Epithelial cell of proximal tubule (primary cell): ENCODE measurements around the gene SLC38A11. TPM values are rescaled to one million over a fixed set of nuclear protein-coding genes. Genes with fewer than 3 reads are reported as not detected.

Experiments
- DNase-seq: peaks from one replicate; pipeline ENCODE4 v3.0.0-alpha.2; 2011; ENCODE audit warnings: low read depth
- H3K4me3 ChIP-seq: 2 replicates; pipeline ENCODE4 v1.5.1; 2011; ENCODE audit warnings: low read depth, mild to moderate bottlenecking, low read length
- CTCF ChIP-seq: conservative IDR thresholded peaks from 2 replicates; pipeline ENCODE4 v1.5.1; 2012; ENCODE audit warnings: low read depth, mild to moderate bottlenecking, low read length
- total RNA-seq: library from RNA; depleted of rRNA; stranded (reverse); fragments of >200 nt; gene quantifications from 2 replicates; pipeline ENCODE4 v1.2.3, GENCODE V29; 2015

The SLC38A11 gene
- total RNA-seq, 1 donor from 2014 or later = 0.17 TPM

- DNase-seq = no peak
- H3K4me3 ChIP-seq = no peak overlapping the region
- TF ChIP-seq CTCF = no peak
These were observed 67.7 kb downstream of the SLC38A11 start for GRCh38 chr2:164887434-164888144.

- TF ChIP-seq CTCF = no peak
- H3K4me3 ChIP-seq = no peak overlapping the region
- no peak for DNase-seq
These were observed 73.0 kb downstream of the SLC38A11 start for GRCh38 chr2:164882276-164882675.

- TF ChIP-seq CTCF = no peak
- H3K4me3 ChIP-seq = no peak overlapping the region
- DNase-seq = no peak
These were observed 73.8 kb downstream of the SLC38A11 start for GRCh38 chr2:164881524-164881923.

GRCh38 chr2:164879901-164880535, 75.3 kb downstream of the SLC38A11 start:
- no peak overlapping the region for H3K4me3 ChIP-seq
- no peak for TF ChIP-seq CTCF
- DNase-seq = no peak

GRCh38 chr2:164877927-164878326, 77.4 kb downstream of the SLC38A11 start:
- no peak for TF ChIP-seq CTCF
- H3K4me3 ChIP-seq = no peak overlapping the region
- DNase-seq = no peak

- no peak for TF ChIP-seq CTCF
These were observed 78.2 kb downstream of the SLC38A11 start for GRCh38 chr2:164877169-164877568.

More at GRCh38 chr2:164877169-164877568, 78.2 kb downstream of the SLC38A11 start:
- no peak for DNase-seq
- H3K4me3 ChIP-seq = no peak overlapping the region
